Muscle of arm (tissue), 12 donors: ENCODE data around the gene DPP6. TPM values are rescaled to one million over a fixed set of nuclear protein-coding genes. Genes with fewer than 3 reads are reported as not detected.

Source experiments
- DNase-seq: peaks from one replicate; pipeline ENCODE4 v3.0.0-alpha.2; 2013
- polyA plus RNA-seq, 12 donors: library from polyadenylated mRNA; unstranded; fragments of 120-200 nt; gene quantifications; one replicate each; pipeline ENCODE4 v1.2.1, GENCODE V29; 2013; ENCODE audit not compliant: insufficient read length in 12 of 12

Gene DPP6
- polyA plus RNA-seq, 12 donors: 3.1 to 7.7 (median 5.7) TPM; not detected in 1

DNA sequence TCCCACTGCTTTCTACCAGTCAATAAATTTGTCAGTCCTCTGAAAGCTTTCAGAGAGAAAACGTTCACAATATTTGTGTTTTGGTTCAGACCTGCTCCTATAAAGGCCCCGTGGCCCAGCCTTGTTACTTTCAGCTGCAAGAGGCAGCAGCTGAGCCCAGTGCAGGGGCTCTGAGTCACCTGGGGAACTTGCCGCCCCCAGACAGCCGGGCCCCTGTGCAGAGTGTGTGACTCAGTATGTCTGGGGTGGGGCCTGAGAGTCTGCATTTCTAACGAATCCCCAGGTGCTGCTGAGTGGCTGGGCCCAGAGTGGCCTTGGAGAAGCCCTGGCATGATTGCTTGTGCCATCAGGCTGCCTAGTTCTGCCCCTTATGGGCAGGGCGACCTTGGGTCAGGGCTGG lies 647.2 kb downstream of the DPP6 start:
- no peak for DNase-seq

DNA sequence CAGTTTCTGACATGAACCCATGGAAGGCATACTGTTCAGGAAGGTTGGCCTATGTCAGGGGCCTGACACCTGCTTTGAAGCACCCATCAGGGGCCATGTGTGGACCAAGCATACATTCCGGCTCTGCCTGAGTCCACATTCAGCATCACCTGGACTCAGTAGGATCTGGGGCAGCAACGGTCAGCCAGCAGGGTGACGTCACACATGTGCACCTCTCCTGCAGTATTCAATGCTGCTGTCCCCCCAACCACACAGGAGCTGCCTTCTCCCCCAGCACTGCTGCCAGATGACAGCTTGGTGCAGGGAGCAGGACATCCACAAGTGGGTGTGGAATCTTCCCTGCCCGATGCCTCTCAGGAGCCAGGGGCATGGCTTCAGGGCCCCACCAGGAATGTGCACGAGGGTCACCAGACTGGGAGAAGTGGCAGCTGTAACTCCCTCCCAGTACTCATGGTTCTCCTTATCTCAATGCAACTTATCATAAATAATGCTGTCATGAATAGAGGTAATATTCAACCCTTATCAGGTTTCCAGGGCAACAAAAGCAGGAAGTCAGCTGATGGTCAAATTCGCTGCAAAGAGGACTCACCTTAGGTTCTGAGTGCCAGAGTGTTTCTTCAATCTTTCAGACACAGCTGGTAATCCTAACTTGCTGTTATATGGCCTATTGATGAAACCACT lies 657.8 kb downstream of the DPP6 start:
- no peak for DNase-seq

DNA sequence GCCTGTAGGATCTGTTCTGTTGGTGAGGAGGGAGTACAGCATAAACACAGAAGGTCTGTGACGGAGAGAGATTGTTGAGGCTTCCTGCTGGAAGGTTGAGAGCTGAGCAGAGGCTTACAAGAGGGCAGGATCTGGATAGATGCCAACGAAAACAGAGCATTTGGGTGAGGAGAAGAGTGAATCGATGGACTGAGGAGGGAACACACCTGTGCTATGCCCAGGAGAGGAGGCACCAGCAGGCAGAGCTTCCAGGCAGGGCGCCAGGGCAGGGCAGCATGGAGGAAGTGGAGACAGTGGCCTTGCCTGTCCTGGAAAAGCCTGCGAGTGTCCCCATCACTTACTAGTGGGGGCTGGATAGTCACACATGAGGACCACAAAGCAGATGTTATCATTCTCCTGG lies 667.8 kb downstream of the DPP6 start:
- no peak for DNase-seq

- DNase-seq: no peak
Measured at GRCh38 chr7:154721086-154721485, 668.9 kb downstream of the DPP6 start.

- no peak for DNase-seq
Measured at GRCh38 chr7:154726368-154726767, 674.2 kb downstream of the DPP6 start.

DNA sequence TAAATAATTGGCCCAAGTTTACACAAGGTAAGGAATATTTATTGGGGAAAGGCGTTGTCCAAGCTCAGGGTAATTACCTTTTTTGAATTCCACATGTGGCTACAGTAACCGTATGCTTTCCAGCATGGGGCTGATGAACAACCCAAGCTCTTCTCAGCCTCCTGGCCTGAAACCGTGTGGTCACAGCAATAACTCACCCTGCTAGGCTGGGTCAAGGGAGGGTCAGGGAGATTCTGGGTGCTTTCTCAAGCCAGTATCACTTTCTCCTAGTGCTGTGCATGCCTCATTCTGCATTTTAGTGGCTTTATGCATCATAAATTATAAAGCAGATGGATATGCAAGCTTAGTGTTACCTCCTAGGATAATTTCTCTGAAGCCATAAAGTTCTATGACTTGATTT lies 676.9 kb downstream of the DPP6 start:
- DNase-seq: no peak

DNA sequence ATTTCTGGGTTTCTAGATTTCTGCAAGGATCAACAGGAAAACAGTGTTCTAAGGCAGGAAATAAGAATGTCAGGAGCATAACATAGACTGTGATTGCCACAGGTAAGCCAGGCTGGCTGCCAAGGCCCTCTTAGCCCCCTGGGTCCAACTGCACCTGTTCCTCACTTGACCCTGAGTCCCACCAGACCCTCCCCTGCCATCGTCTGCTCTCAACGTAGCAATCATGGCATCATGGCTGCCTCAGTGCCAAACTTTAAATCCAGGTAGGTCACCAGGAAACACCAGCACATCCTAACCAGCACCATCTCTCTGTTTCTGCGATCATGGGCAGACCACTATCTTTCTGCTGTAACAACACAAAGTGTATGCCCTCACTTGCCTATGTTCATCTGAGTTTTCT lies 683.6 kb downstream of the DPP6 start:
- DNase-seq: no peak

GRCh38 chr7:154736389-154736788 lies 684.2 kb downstream of the DPP6 start:
- DNase-seq: no peak

DNA sequence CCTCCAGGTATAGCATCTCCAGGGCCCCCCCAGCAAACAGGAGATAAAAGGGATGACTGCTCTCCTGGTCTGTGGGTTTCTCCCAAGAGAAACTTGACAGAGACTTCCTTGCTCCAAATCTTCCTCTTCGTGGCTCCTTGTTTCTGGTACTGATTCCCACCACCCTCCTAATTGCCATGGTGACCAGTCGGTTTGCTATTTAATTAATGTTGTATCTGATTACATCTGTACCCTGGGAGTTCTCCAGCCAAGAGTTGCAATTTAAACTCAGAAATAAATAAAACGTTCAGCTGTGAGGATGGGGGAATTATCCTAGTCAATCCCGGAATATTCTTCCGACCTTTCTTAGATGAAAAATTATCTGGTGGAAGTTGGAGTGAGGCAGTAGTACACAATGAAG lies 686.0 kb downstream of the DPP6 start:
- no peak for DNase-seq

GRCh38 chr7:154741131-154741530 lies 688.9 kb downstream of the DPP6 start:
- DNase-seq: no peak

GRCh38 chr7:154743206-154743605 lies 691.0 kb downstream of the DPP6 start:
- DNase-seq: no peak

DNA sequence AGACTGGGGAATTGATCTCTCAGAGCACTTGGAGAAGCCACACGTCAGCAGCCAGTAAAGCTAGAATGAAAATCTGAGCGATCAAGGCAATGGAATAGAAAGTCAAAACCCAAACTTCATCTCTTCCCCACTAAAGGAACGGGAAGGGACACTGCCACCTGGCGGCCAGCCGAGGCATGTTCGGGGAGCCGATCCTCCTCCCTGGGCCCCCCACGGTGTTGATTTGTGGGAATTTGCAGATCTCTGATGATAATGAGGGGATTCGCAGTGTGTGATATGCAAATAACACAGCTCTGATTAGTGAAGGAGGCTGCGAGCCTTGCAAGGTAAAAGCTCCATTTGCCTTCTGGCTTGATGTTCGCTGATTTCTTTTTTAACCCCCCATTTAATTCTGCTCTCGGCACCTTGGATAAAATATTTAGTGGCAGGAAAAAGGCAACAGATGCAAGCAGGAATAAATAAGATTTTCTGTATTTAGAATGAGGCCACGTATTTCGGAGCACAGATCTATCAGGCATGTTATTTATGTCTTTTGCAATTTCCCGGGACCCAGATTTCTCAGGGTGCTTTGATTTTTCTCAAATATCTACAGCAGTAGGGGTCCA lies 692.2 kb downstream of the DPP6 start:
- peak; percentile 30 for DNase-seq

GRCh38 chr7:154744861-154745258 lies 692.7 kb downstream of the DPP6 start:
- DNase-seq: no peak

GRCh38 chr7:154746571-154747360 lies 694.6 kb downstream of the DPP6 start:
- no peak for DNase-seq

GRCh38 chr7:154748089-154748786 lies 696.0 kb downstream of the DPP6 start:
- no peak for DNase-seq

DNA sequence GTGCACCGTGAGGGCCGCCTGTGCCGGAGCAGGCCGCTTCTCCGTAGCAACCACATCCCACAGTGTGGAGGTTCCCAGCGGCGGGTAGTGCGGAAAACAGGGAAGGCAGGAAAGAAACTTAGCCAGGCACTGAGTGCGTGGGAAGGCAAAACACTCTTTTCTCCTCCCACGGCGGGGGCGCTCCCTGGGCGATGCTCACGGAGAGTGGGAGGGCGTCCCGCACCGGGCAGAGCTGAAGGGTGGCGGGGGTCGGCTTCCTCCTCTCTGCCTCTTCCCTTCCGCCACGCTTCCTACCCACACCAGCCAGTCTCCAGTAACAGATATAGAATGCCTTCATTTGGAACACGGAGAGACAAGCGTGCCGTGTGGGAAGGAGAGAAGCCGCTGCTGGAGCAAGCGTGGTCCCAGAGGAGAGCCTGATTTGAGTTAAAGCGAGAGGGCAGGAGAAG lies 698.2 kb downstream of the DPP6 start:
- DNase-seq: no peak

DNA sequence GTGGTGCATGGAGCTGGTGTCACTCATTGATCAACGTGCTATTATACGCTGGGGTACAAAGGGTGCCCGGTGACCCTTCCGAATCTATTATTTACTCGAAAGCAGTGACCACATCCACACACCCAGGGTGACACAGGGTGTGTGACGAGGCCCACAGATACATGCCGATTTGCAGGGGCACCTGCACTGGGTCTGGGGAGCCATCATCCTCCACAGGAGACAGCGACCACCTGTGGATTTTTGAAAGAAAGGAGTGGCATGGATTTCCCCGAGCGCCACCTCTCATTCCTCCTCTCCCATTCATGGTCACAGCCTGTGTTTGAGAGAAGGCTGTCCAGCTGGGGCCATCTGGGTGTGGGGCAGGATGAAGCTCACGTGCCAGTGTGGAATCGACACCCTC lies 701.0 kb downstream of the DPP6 start:
- no peak for DNase-seq

- DNase-seq: no peak
Measured at GRCh38 chr7:154757756-154758155, 705.6 kb downstream of the DPP6 start.

GRCh38 chr7:154759989-154760388 lies 707.8 kb downstream of the DPP6 start:
- no peak for DNase-seq

DNA sequence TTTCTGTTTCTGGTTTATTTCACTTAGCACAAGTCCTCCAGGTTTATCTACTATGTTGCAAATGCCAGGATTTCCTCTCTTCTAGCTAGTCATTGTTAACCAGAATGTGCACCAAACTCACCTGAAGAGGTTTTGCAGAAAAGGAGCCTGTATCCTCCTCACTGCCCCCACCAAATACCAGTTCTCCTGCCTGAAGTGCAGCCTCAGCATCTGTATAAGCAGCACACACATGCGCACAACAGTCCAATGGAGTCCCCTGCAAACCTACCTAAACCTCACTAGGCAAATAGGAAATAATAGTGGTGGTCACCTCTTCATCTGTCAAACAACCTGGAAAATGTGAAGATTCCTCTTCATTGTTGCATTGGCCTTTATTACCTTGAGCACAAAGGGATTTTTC lies 712.9 kb downstream of the DPP6 start:
- DNase-seq: no peak

- DNase-seq: no peak
Measured at GRCh38 chr7:154767142-154767541, 714.9 kb downstream of the DPP6 start.

DNA sequence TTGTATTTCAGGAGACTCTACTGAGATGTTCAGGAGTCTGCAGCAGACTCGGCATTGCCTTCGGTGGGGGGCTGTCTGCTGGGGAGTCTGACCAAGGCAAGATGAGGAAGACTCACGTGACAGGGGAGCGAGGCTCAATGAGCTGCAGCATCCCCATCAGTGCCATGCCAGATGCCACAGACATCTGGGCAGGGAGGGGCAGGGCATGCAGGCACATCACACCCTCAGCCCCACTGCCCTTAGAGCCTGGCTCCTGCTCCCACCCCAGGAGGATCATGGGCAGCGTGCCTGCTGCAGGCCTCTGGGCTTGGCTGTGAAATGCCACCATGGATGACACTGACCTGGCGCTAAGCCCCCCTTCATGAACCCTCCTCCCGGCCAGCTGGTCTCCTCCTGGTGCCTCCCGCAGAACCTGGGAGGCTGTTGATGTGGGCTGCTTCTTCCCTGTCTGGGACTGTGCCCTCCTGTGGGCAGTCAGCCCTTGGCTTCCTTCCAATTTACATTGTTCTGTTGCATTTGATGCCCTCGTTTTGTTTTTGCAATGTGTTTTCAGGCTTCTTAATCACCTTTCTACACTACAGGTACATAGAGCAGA lies 715.7 kb downstream of the DPP6 start:
- DNase-seq: no peak
